Muscle layer of duodenum (tissue), 2 donors: ENCODE measurements around the gene ARMH3.
"Not testable (repeated sequence)": the region's sequence is repeated elsewhere in the genome, so short reads cannot be mapped to it uniquely, and the experiment has no call there.

Source experiments
- H3K27ac ChIP-seq: one replicate; pipeline ENCODE4 v1.7.0; 2013; ENCODE audit warnings: mild to moderate bottlenecking, low read length
- H3K27me3 ChIP-seq: one replicate; pipeline ENCODE4 v1.7.0; 2013; ENCODE audit warnings: low read depth, mild to moderate bottlenecking, control low read depth, low read length
- H3K36me3 ChIP-seq, 2 donors: one replicate each; pipeline ENCODE4 v1.7.0; 2013; ENCODE audit warnings: low read length in 2 of 2, control low read depth in 1 of 2, mild to moderate bottlenecking in 1 of 2; ENCODE audit not compliant: insufficient read depth in 2 of 2, control insufficient read depth in 1 of 2
- H3K4me1 ChIP-seq, 2 donors: one replicate each; pipeline ENCODE4 v1.7.0; 2013; ENCODE audit warnings: low read length in 2 of 2, mild to moderate bottlenecking in 2 of 2, control low read depth in 1 of 2, moderate library complexity in 1 of 2; ENCODE audit not compliant: insufficient read depth in 2 of 2, control insufficient read depth in 1 of 2
- H3K4me3 ChIP-seq, 2 donors: one replicate each; pipeline ENCODE4 v1.7.0; 2013; ENCODE audit warnings: low read length in 2 of 2, low read depth in 1 of 2, mild to moderate bottlenecking in 1 of 2
- H3K9me3 ChIP-seq, 2 donors: one replicate each; pipeline ENCODE4 v1.7.0; 2013; ENCODE audit warnings: low read length in 2 of 2, control low read depth in 1 of 2, mild to moderate bottlenecking in 1 of 2; ENCODE audit not compliant: control insufficient read depth in 1 of 2
- donor health status: healthy.

The ARMH3 gene

DNA sequence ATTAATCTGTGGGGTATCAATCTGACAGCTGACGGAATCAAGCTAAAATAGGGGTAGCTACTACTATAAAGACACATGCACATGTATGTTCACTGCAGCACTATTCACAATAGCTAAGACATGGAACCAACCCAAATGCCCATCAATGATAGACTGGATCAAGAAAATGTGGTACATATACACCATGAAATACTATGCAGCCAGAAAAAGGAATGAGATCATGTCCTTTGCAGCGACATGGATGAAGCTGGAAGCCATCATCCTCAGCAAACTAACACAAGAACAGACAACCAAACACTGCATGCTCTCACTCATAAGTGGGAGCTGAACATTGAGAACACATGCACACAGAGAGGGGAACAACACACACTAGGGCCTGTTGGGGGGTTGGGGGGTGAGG lies 75.3 kb downstream of the ARMH3 start:
- peaks cover 0 to 23% of the 10 kb centered on the region in 2 donors for H3K36me3 ChIP-seq
- not testable (repeated sequence) for H3K27ac ChIP-seq, H3K4me1 ChIP-seq, H3K27me3 ChIP-seq, H3K9me3 ChIP-seq, H3K4me3 ChIP-seq

DNA sequence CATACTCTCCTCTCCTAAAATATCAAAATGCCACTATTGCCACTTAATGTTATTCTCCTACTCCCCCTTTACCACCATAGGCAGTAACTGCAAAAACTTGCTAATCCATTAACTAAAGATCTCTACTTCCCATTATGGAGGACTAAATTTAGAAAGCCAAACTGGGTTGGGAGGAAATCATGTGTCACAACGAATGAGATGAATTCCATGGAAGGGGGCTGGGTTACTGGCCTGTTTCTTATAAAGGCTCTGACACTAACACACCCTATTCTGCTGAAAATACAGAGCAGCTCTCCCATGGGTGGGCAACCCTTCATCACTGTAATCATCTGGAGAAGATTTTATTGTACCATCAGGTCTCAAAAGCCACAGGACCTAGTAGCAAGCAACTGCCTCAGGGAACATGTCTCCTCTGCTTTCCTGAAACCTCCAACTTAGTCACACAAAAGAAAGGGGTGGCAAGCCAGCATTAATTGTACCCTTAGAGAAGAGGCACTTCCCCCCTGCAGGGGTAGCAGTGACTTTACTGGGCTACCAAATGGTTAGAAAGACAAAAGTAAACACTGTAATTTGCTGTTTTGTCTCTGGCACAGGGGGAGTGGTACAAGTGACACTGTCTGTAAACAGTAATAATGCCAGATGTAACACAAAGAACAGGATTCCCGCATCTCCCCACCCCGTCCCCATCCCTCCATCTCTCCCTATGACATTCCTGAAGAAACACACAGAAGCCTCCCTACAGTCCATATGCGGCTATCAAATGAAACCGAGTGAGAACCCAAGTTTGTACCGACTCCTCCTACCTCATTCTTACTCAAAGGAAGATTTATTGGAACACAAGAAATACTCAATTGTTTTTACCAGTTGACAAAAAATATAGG lies 81.6 kb downstream of the ARMH3 start:
- no peak overlapping the region for H3K4me3 ChIP-seq
- peaks cover 0 to 14% of the 10 kb centered on the region in 2 donors for H3K4me1 ChIP-seq
- peak overlapping the region; percentile 2 for H3K27ac ChIP-seq
- H3K9me3 ChIP-seq = no peaks in the 10 kb centered on the region
- H3K36me3 ChIP-seq = peaks cover 17 to 21% of the 10 kb centered on the region in 2 donors
- no peaks in the 10 kb centered on the region for H3K27me3 ChIP-seq

DNA sequence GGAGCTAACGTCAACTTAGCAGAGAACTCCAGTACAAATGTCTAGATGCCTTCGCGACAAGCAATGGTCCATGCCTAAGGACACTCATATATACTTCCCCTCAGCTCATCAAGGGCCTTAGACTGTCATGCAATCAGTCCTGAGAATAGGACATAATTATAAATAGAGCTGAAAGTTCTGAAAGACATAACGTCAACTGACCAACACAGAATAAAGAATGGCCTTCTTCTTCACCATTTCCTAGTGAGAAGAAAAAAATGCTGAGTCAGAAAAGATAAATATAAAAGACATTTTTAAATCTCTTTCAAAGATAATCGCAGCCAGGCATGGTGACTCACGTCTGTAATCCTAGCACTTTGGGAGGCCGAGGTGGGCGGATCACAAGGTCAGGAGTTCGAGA lies 83.2 kb downstream of the ARMH3 start:
- no peak overlapping the region for H3K4me3 ChIP-seq
- H3K9me3 ChIP-seq = no peaks in the 10 kb centered on the region
- peaks cover 0 to 14% of the 10 kb centered on the region in 2 donors for H3K4me1 ChIP-seq
- H3K27ac ChIP-seq = no peak overlapping the region
- no peaks in the 10 kb centered on the region for H3K27me3 ChIP-seq
- peaks cover 23% of the 10 kb centered on the region in 2 donors for H3K36me3 ChIP-seq

DNA sequence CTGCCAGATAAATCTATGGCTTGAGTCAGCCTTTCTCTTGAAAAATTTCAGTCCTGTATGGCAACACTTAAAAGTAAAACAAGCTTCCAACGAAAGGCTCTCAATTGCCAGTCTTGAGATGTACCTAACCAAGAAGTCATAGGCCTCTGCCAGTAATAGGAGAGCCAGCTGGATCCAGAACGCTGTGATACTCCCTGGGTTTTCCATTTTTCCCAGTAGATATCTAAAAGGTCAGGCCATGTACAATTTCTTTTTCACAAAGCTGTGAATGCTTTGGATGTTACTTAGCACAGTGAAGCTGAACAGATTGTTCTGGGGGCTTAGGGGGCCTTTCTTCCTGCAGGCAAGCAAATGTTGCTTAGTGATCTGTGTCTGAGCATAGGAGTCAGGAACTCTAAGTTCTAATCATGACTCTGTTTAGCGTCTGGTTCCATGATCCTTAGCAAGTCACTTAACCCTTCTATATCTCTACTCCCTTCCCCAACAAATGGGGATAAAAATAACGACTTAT lies 86.5 kb downstream of the ARMH3 start:
- no peak overlapping the region for H3K4me3 ChIP-seq
- H3K9me3 ChIP-seq = no peaks in the 10 kb centered on the region
- peaks cover 23% of the 10 kb centered on the region in 2 donors for H3K36me3 ChIP-seq
- H3K4me1 ChIP-seq = peaks cover 0 to 27% of the 10 kb centered on the region in 2 donors
- H3K27ac ChIP-seq = no peak overlapping the region
- H3K27me3 ChIP-seq = no peaks in the 10 kb centered on the region

DNA sequence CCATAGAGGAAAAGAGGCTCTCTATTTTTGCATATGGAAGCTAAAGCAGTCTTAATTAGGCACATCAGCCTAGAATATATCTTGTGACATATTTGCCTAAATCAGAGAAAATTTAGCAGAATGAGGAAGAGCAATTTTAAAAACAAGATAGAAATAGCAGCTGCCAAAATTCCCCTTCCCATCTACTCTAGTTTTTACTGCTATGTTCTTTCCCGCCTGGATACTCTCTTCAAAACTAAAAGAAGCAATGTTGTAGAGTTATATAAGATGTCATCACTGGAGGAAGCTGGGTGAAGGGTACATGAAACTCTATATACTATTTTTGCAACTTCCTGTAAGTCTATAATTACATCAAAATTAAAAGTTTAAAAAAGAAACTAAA lies 87.0 kb downstream of the ARMH3 start:
- peaks cover 23% of the 10 kb centered on the region in 2 donors for H3K36me3 ChIP-seq
- peaks cover 0 to 23% of the 10 kb centered on the region in 2 donors for H3K4me1 ChIP-seq
- H3K27me3 ChIP-seq = no peaks in the 10 kb centered on the region
- H3K4me3 ChIP-seq = no peak overlapping the region
- H3K9me3 ChIP-seq = no peaks in the 10 kb centered on the region
- H3K27ac ChIP-seq = no peak overlapping the region

DNA sequence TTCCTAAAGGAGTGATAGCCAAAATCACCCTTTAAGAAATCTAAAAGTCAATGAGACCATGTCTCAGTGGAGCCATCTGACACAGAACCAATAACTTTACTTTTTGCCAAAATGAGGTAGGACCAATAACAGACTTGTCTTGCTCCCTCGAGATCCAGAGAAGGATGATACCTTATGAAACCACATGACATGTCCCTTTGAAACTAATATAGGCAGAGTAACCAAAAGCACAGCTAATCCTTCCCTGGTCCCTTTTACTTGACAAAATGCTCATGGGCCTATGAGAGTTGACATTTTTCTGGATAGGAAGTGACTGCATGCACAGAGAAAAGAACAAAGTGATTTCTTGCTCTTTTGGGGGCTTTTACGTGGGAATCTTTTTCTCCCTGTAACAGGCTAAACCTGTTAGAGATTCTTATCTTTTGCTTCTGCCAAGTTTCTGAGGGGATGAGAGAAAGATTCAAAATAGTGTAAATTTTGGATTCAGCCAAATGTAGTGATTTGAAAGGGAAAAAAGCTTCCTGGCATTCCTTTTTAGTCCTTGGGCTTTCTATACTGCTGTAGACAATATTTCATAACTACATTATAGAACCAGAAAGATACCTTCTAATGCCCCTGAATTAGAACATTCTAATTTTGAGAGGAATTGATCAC lies 87.6 kb downstream of the ARMH3 start:
- Histone ChIP-seq H3K9me3 (no peaks in the 10 kb centered on the region), H3K4me1 (peaks cover 0 to 23% of the 10 kb centered on the region in 2 donors), H3K36me3 (peaks cover 23% of the 10 kb centered on the region in 2 donors), H3K27me3 (no peaks in the 10 kb centered on the region), H3K4me3 (no peak overlapping the region), H3K27ac (no peak overlapping the region)

DNA sequence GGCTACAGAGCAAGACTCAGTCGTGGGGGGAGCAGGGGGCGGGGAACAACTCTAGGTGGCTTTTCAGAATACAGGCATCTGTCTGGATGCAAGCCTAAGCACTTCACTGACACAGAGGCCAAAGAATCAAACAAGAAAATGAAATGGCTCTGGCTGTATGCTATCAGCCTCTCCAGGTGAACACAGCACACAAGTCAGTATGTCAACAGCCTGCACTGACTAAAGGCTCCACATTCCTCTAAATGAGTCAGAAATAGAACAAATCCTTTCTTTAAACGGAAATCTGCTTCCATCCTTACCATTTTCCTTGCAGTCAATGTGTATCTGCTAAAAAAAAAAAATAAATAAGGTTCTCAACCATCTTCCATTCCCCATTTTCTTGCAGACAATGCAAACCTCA lies 88.3 kb downstream of the ARMH3 start:
- Histone ChIP-seq H3K27me3 (no peaks in the 10 kb centered on the region), H3K36me3 (peaks cover 22 to 23% of the 10 kb centered on the region in 2 donors), H3K27ac (no peak overlapping the region), H3K4me1 (peaks cover 0 to 23% of the 10 kb centered on the region in 2 donors), H3K9me3 (no peaks in the 10 kb centered on the region), H3K4me3 (no peak overlapping the region)

DNA sequence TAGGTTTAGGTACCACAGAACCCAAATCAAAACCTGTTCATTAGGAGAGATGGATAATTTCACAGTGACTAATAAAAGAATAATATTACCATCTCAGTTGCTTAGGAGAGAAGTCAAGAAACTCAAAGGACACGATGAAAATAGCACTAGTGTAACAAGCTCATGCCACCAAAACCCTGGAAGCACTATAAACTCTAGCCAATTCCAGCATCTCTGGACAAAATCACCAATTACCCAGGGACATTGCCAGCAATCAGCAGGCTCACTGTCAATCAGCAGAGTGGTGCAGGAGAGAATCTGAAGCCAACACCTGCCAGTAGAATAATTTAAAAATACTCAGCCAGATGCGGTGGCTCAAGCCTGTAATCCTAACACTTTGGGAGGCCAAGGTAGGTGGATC lies 88.9 kb downstream of the ARMH3 start:
- Histone ChIP-seq H3K36me3 (peaks cover 17 to 18% of the 10 kb centered on the region in 2 donors), H3K4me3 (no peak overlapping the region), H3K9me3 (no peaks in the 10 kb centered on the region), H3K27me3 (no peaks in the 10 kb centered on the region), H3K27ac (no peak overlapping the region), H3K4me1 (peaks cover 0 to 20% of the 10 kb centered on the region in 2 donors)

DNA sequence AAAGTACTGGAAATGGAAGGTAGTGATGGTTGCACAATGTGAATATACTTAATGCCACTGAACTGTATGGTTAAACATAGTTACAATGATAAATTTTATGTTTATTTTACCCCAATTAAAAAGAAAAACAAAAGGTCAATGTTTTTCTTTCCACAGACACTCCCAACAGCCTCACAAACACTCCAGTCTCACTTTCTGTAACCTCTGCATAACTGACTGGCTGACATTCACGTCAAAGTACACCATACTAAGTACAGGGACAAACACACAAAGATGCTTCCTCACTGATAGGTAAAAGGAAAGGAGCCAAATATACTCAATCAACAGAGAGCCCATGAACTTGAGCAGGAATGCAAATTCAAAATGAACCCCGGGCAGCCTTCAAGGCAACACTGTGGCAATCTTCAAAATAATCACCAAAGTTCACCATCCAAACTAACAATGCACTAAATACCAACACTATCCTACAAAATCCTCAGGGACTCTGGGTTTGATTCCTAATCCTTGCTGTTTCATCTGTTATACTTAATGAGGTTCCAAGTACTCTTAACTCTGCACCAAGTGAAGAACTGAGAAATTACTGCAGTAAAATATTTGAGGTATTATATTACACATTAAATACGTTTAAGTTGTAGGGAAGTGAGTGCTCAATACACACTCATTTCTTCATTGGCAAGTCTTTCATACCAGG lies 90.8 kb downstream of the ARMH3 start:
- peaks cover 11 to 15% of the 10 kb centered on the region in 2 donors for H3K36me3 ChIP-seq
- no peaks in the 10 kb centered on the region for H3K27me3 ChIP-seq
- H3K4me1 ChIP-seq = peaks cover 0 to 20% of the 10 kb centered on the region in 2 donors
- H3K4me3 ChIP-seq = no peak overlapping the region
- H3K9me3 ChIP-seq = no peaks in the 10 kb centered on the region
- H3K27ac ChIP-seq = no peak overlapping the region

DNA sequence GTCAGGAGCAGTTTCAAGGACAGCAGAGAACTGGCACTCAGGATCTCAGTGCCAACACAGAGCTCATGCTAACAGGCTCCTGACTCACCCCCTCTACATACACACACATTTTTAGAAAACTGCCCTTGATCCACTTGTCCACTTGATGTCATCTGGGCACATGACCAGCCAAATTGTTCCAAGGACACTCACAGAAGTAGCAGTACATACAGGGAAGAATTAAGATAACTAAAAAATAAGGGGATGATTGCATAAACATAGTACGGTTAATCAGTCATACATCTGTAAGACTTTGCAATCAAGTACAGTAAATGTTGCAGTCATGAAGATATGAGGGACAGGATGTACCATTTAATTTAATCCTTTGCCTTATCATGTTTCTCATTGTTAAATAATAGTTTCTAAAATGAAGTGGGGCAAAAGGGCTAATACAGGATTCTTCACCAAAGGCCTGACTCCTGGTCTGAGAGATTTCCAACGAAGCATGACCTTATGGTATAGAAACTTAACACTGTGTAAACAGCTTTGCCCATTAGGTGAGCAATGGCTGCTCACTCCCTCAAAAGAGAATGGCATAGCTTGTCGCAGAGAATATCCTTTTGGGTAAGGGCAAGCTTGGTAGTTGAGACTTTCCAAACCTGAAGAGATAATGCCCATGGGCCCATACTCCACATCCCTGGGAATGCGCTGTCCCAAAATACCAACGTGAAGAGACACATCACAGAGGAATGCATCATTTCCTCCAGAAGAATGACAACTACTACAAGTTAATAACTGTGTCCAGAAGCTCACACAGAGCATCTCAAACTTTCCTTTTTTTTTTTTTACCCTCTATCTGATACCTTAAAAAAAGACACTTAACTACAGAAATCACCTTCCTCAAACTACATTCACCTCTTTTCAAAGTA lies 94.1 kb downstream of the ARMH3 start:
- H3K4me1 ChIP-seq = peaks cover 0 to 13% of the 10 kb centered on the region in 2 donors
- no peaks in the 10 kb centered on the region for H3K27me3 ChIP-seq
- H3K4me3 ChIP-seq = no peak overlapping the region
- H3K9me3 ChIP-seq = no peaks in the 10 kb centered on the region
- peaks cover 0 to 6% of the 10 kb centered on the region in 2 donors for H3K36me3 ChIP-seq
- no peak overlapping the region for H3K27ac ChIP-seq
